Lung (tissue), 12 donors: Measurements from ENCODE around the gene ADAMTSL1. TPM values are rescaled to one million over a fixed set of nuclear protein-coding genes. Genes with fewer than 3 reads are reported as not detected.

Experiments
- ATAC-seq: fragments of 200-7000 bp; cut with Tn5 transposase; one replicate; pipeline ENCODE4 v1.9.1; 2020; ENCODE audit warnings: moderate number of reproducible peaks; ENCODE audit not compliant: insufficient read depth, low FRiP score
- DNase-seq, 3 donors: peaks; one replicate each; pipeline ENCODE4 v3.0.0-alpha.2; 2013 to 2017
- H3K27ac ChIP-seq, 2 donors: one replicate each; pipeline ENCODE4 v1.5.1; 2013; ENCODE audit warnings: mild to moderate bottlenecking in 2 of 2, moderate library complexity in 2 of 2, control low read depth in 1 of 2, inconsistent platforms in 1 of 2, low read depth in 1 of 2, low read length in 1 of 2
- H3K27me3 ChIP-seq, 3 donors: one replicate each; pipeline ENCODE4 v1.5.1; 2013; ENCODE audit warnings: low read length in 2 of 3; ENCODE audit not compliant: control insufficient read depth in 3 of 3, insufficient read depth in 3 of 3
- H3K36me3 ChIP-seq, 4 donors: one replicate each; pipeline ENCODE4 v1.5.1; 2013; ENCODE audit warnings: low read length in 4 of 4, mild to moderate bottlenecking in 1 of 4, moderate library complexity in 1 of 4; ENCODE audit not compliant: control insufficient read depth in 4 of 4, insufficient read depth in 4 of 4
- H3K4me1 ChIP-seq, 5 donors: one replicate each; pipeline ENCODE4 v1.5.1; 2013; ENCODE audit warnings: low read length in 5 of 5, mild to moderate bottlenecking in 2 of 5, moderate library complexity in 1 of 5; ENCODE audit not compliant: control insufficient read depth in 5 of 5, insufficient read depth in 5 of 5
- H3K4me3 ChIP-seq: one replicate; pipeline ENCODE4 v1.5.1; 2013; ENCODE audit warnings: mild to moderate bottlenecking, control low read depth, moderate library complexity
- H3K9ac ChIP-seq, 2 donors: one replicate each; pipeline ENCODE4 v1.5.1; 2013; ENCODE audit warnings: low read length in 2 of 2, control low read depth in 1 of 2; ENCODE audit not compliant: insufficient read depth in 1 of 2
- H3K9me3 ChIP-seq, 4 donors: one replicate each; pipeline ENCODE4 v1.5.1; 2013; ENCODE audit warnings: low read length in 3 of 4, mild to moderate bottlenecking in 1 of 4, moderate library complexity in 1 of 4; ENCODE audit not compliant: control insufficient read depth in 4 of 4, insufficient read depth in 3 of 4
- CTCF ChIP-seq: IDR thresholded peaks from 2 replicates; pipeline ENCODE4 v1.5.1; 2012; ENCODE audit warnings: mild to moderate bottlenecking; ENCODE audit errors: control extremely low read depth, extremely low read depth
- WGBS, 2 donors: extraction: QIAGEN DNeasy Blood & Tissue Kit; methylation state at CpG; one replicate each; pipeline ENCODE4 v1.1.7; 2013; 5-methylcytosine and 5-hydroxymethylcytosine counted together
- polyA plus RNA-seq, 2 donors: library from polyadenylated mRNA; stranded (reverse); fragments of 200-250 nt; gene quantifications; one replicate each; pipeline ENCODE4 v1.2.1, GENCODE V29; 2013
- total RNA-seq, 2 donors: library from RNA; depleted of rRNA in 1 of 2; stranded (reverse); fragments of >200 nt in 1 of 2; gene quantifications; one replicate each; pipeline ENCODE4 v1.2.1, GENCODE V29; 2014 to 2021
- donor health status: control.
- donor health status: control.
- donor health status: Bipolar disorder and iron deficiency.
- donor health status: healthy.
- donor health status: DM: yes; HTN: yes; CAD: no.

ADAMTSL1 gene
- total and polyA plus RNA-seq, 4 donors: 0.25 to 36.2 (median 1.4) TPM

GRCh38 chr9:18548456-18548855, 74.5 kb downstream of the ADAMTSL1 start:
- ATAC-seq (no peak), DNase-seq (no peak)
- WGBS, 2 donors: 91 to 94% methylated on average over 1 of the region's 1 CpG
- peaks cover 0 to 8% (median 0%) of the 10 kb centered on the region in 5 donors for H3K4me1 ChIP-seq
- no peak for TF ChIP-seq CTCF
- no peak overlapping the region for H3K27ac ChIP-seq
- H3K4me3 ChIP-seq: no peak overlapping the region
- no peaks in the 10 kb centered on the region for H3K27me3 ChIP-seq
- H3K36me3 ChIP-seq: no peaks in the 10 kb centered on the region
- H3K9me3 ChIP-seq: no peaks in the 10 kb centered on the region
- H3K9ac ChIP-seq: no peak overlapping the region

GRCh38 chr9:18549772-18550171, 75.8 kb downstream of the ADAMTSL1 start:
- no peak overlapping the region for H3K9ac ChIP-seq
- H3K4me1 ChIP-seq: peaks cover 0 to under 1% (median 0%) of the 10 kb centered on the region in 5 donors
- 87 to 91% methylated on average over 3 of the region's 3 CpGs for WGBS, 2 donors
- no peaks in the 10 kb centered on the region for H3K9me3 ChIP-seq
- ATAC-seq (no peak), DNase-seq (no peak)
- no peaks in the 10 kb centered on the region for H3K27me3 ChIP-seq
- no peak overlapping the region for H3K4me3 ChIP-seq
- no peak for TF ChIP-seq CTCF
- no peak overlapping the region for H3K27ac ChIP-seq
- no peaks in the 10 kb centered on the region for H3K36me3 ChIP-seq

- DNase-seq (no peak), ATAC-seq (no peak)
- TF ChIP-seq CTCF: no peak
- WGBS, 2 donors: 88 to 90% methylated on average over 5 of the region's 5 CpGs
- H3K27me3 ChIP-seq: no peaks in the 10 kb centered on the region
- H3K9me3 ChIP-seq: no peaks in the 10 kb centered on the region
- H3K36me3 ChIP-seq: no peaks in the 10 kb centered on the region
- no peak overlapping the region for H3K27ac ChIP-seq
- H3K4me1 ChIP-seq: peaks cover 0 to 3% (median 0%) of the 10 kb centered on the region in 5 donors
- H3K9ac ChIP-seq: no peak overlapping the region
- H3K4me3 ChIP-seq: no peak overlapping the region
Measured at GRCh38 chr9:18550286-18550685, 76.3 kb downstream of the ADAMTSL1 start.

DNA sequence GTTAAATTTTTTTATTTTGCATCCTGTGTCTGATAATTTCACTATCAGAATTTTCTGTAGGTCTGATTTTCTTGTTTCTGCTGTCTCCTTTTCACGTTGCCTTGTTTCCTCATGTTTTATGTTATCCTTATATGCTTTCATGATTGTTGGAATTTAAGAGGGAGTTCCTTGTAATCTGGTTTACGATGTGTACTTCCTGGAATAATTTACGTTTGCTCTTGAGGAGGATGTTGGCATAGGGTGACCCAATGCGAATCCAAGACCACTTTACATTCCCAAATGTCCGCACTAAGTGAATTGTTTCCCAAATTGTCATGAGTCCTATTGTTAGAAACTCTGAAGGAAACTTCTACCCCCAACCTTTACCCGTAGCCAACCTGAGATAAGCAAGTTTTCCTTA, 80.3 kb downstream of the ADAMTSL1 start:
- H3K9me3 ChIP-seq: no peaks in the 10 kb centered on the region
- H3K27ac ChIP-seq: no peak overlapping the region
- WGBS, 2 donors: 71 to 73% methylated on average over 6 of the region's 6 CpGs
- no peak overlapping the region for H3K9ac ChIP-seq
- H3K4me3 ChIP-seq: no peak overlapping the region
- DNase-seq (no peak), ATAC-seq (no peak)
- peaks cover 0 to 3% (median 0%) of the 10 kb centered on the region in 5 donors for H3K4me1 ChIP-seq
- H3K36me3 ChIP-seq: no peaks in the 10 kb centered on the region
- TF ChIP-seq CTCF: no peak
- no peaks in the 10 kb centered on the region for H3K27me3 ChIP-seq
